GM19099 (cell line): ENCODE data around the gene G6PC1.

Experiments
- POLR2A ChIP-seq: IDR thresholded peaks from 3 replicates; pipeline ENCODE4 v1.6.1; 2011; ENCODE audit warnings: low read depth; ENCODE audit not compliant: insufficient read length; ENCODE audit errors: extremely low read depth

Gene G6PC1

DNA sequence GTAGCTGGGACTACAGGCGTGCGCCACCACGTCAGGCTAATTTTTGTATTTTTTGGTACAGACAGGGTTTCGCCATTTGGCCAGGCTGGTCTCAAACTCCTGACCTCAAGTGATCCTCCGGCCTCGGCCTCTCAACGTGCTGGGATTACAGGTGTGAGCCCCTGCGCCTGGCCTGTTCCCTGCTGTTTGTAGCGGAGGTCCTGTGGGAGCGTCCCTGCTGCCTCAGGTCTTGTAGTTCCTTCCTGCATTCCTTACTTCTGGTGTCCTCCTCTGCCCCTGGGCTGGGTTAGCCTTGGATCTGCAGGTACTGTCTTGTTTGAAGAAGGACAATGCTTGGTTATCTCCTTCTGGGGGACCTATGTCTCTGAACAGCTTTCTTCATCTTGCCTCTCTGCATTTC is 23.6 kb upstream of the G6PC1 start:
- no peak for TF ChIP-seq POLR2A

DNA sequence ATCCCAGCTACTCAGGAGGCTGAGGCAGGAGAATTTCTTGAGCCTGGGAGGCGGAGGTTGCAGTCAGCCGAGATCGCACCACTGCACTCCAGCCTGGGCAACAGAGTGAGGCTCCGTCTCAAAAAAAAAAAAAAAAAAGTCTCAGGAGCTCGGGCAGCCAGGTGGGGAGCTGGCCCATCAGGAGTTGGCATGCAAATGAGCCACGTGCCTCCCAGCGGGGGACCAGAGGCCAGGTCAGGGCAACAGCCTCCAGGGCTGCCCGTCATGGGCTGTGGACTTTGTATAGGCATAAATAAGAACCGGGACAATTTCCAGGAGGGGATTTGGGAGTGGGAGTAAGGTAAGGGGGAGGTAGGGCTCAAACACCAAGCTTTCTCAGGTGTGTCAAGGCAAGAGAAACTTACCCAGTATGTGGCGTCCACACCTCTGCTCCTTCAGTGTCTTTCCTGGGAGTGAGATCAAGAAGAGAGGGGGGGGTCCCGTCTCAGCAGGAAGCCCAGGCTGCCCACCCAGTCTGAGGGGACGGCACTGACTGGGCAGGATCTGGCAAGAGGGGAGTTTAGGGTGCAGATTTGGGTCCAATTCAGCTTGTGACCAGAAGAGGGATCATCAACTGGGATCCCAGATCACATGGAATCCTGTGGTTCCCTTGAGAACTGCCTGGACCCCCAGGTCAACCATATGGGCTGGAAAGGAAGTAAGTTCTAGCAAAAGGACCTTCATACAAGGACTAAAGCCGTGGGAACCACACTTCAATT is 22.3 kb upstream of the G6PC1 start:
- TF ChIP-seq POLR2A: no peak

DNA sequence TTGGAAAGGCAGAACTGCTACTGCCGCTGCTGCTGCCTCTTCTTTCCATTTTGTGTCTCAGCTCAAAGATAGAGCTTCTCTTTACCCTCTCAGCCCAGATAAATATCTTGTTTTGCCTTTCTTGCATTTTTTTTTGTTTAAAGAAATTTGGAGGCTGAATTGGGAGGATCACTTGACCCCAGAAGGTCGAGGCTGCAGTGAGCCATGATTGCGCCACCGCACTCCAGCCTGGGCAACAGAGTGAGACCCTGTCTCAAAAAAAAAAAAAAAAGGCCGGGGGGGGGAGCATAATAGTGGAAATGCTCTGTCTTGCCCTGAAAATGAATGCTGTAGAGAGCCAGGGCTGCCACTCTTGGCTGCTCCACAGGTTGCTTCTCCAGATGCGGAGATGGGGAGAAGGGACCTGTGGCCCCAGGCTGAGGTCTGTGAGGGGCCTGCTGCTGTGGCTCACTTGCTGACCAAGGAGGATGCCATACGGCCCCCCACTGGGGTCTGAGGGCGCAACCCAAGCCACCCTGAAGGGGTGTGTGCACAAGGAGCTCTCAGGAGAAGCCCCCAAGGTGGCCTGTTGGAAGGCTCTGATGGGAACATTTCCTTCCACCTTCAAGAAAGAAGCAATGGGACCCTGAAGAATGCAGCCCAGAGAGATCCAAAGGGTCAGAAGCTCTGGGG is 21.5 kb upstream of the G6PC1 start:
- no peak for TF ChIP-seq POLR2A

DNA sequence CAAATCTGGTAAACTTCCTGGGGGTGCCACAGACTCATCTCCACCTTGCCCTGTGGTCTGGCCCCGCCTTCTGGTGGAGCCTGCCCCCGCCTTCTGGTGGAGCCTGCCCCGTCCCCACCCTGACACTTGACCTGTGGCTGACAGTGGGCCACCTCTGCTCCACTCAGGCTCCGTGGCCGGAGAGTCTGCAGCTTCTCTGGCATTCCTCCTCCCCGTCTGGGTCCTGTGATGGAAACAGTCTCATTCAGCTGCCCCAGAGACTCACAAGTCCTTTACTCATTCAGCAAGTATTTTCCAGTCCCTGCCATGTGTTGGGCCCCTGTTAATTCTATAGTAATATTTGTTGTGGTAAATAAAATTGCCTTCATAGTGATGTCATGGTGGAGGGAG is 21.0 kb upstream of the G6PC1 start:
- TF ChIP-seq POLR2A: no peak

- no peak for TF ChIP-seq POLR2A
These were observed 19.8 kb upstream of the G6PC1 start for GRCh38 chr17:42880776-42881310.

GRCh38 chr17:42882166-42882565 is 18.4 kb upstream of the G6PC1 start:
- TF ChIP-seq POLR2A: no peak

DNA sequence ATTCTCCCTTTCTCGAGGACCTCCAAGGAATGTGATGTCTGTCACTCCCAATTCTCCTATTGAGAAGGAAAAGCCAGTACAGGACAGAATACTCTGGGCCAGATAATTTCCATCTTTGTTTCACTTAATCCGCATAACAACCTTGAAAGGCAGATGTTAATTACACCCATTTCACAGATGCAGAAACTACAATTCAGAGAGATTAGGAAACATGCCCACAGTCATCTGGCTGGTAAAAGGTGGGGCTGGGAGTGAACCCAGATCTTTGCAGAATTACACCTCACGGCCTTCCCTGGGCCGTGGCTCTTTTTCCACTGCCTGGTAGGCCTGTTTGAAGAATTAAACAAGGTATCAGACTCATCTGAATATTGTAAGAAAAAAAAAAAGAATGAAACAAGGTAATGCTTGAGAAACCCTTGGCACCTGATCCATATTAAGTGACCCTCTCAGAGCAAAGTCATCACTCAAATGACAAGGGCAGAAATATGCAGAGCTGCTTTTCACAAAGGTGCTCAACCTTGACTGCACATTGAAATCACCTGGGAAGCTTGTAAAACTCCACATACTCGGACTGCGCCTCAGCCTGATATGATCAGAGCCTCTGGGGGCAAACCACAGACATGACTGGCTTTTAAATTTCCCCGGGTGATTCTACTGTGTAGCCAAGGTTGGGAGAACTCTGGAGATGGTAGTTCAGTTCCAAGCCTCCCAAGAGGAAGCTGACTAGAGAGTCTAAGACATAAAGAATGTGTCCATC is 16.6 kb upstream of the G6PC1 start:
- TF ChIP-seq POLR2A: no peak

GRCh38 chr17:42886283-42887176 is 14.1 kb upstream of the G6PC1 start:
- TF ChIP-seq POLR2A: no peak

DNA sequence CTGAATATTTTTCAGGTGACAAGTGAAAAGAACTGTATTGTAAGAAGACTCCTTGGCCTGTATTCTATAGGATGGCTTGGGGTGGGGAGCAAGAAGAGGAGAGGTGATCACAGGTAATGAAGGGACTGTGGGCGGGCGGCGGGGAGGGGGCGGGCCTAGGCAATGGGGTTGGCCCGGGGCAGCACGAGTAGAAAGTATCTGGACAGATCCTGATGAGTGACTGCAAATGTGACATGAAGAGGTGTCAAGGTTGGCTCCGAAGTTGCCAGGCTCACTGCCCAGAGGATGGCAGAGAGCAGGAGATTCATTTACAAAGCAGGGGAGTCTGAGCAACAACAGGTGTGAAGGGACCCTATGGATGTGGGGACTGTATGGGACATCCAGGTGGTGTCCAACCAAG is 10.8 kb upstream of the G6PC1 start:
- no peak for TF ChIP-seq POLR2A

- no peak for TF ChIP-seq POLR2A
These were observed 9.0 kb upstream of the G6PC1 start for GRCh38 chr17:42891539-42892152.

- TF ChIP-seq POLR2A: no peak
These were observed 7.2 kb upstream of the G6PC1 start for GRCh38 chr17:42893359-42893758.

GRCh38 chr17:42894283-42895184 is 6.1 kb upstream of the G6PC1 start:
- TF ChIP-seq POLR2A: no peak

DNA sequence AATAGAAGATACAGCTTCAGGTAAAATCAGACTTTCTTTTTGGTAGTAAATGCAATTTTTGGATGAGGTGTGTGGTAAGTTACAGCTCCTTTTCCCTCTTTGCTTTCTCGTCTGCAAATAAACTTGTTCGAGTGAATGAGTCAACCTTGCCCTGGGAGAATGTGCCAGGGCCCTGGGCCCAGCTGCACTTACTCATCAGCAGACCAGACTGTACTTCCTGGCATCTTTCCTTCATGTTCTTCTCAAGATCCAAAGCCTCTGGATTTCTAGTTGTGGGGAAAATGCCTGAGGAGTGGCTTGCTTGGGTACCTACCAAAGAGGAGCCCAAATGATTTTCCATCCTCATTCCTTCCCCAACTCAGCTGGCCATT is 5.4 kb upstream of the G6PC1 start:
- TF ChIP-seq POLR2A: no peak
